H1 (cell line): ENCODE results near the gene LIF. TPM values are rescaled to one million over a fixed set of nuclear protein-coding genes. Genes with fewer than 3 reads are reported as not detected.

Source experiments
- polyA plus RNA-seq, 7 experiments: library from polyadenylated mRNA; depleted of rRNA in 3 of 7; stranded (reverse) in 5 of 7; unstranded in 2 of 7; fragments of >200 nt in 5 of 7; fragments of 200-250 nt in 2 of 7; gene quantifications; 1 replicate in 5 of 7; 2 replicates in 1 of 7; 4 replicates in 1 of 7; pipeline versions ENCODE4 v1.2.1 to v1.2.3, GENCODE V29; 2011 to 2013; ENCODE audit warnings: missing spikeins in 2 of 7, mixed read lengths in 2 of 7
- total RNA-seq: library from RNA; stranded (reverse); fragmentation: NEBNext Ultra II Directional; extraction: Animal tissue kit (Norgen Biotek cat#: 25700); gene quantifications from 2 replicates; pipeline ENCODE4 v1.2.1, GENCODE V29; 2021
- TF ChIP-seq, protein P1 (sequence below): IDR thresholded peaks from 2 replicates; pipeline ENCODE4 v1.6.1; 2012; ENCODE audit warnings: low read length, inconsistent platforms

LIF gene
- total and polyA plus RNA-seq, 2 of the 8 experiments (the other 6 are each of a cell fraction or from before 2014, with no cell fraction given): 3.3 to 3.5 TPM

GRCh38 chr22:30212363-30212995 is 34.1 kb downstream of the LIF start (continued):
- TF ChIP-seq, protein P1, sequence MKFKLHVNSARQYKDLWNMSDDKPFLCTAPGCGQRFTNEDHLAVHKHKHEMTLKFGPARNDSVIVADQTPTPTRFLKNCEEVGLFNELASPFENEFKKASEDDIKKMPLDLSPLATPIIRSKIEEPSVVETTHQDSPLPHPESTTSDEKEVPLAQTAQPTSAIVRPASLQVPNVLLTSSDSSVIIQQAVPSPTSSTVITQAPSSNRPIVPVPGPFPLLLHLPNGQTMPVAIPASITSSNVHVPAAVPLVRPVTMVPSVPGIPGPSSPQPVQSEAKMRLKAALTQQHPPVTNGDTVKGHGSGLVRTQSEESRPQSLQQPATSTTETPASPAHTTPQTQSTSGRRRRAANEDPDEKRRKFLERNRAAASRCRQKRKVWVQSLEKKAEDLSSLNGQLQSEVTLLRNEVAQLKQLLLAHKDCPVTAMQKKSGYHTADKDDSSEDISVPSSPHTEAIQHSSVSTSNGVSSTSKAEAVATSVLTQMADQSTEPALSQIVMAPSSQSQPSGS: no peak
